HCT116 (cell line): Measurements from ENCODE around the gene DAPK1.

Experiments
- POLR2A ChIP-seq: IDR thresholded peaks from 2 replicates; pipeline ENCODE4 v1.7.0; 2011; ENCODE audit warnings: borderline replicate concordance; ENCODE audit not compliant: insufficient read depth, insufficient read length; ENCODE audit errors: extremely low read depth
- REST ChIP-seq: IDR thresholded peaks from 2 replicates; pipeline ENCODE4 v1.6.1; 2012; ENCODE audit warnings: low read depth

GRCh38 chr9:87567001-87567400 lies 69.3 kb downstream of the DAPK1 start:
- TF ChIP-seq REST, result no peak
- no peak for TF ChIP-seq POLR2A
